DMS153 (cell line): ENCODE data around the gene PTPRT.

Experiments used
- DNase-seq: peaks from one replicate; lab custom pipeline; 2025; lab: John Stamatoyannopoulos, UW

PTPRT gene

GRCh38 chr20:42113236-42113635 lies 1076.5 kb downstream of the PTPRT start:
- DNase-seq = no peak

GRCh38 chr20:42112161-42112560 lies 1077.5 kb downstream of the PTPRT start:
- no peak for DNase-seq

GRCh38 chr20:42111349-42111748 lies 1078.4 kb downstream of the PTPRT start:
- no peak for DNase-seq

- DNase-seq = no peak
These were observed 1079.4 kb downstream of the PTPRT start for GRCh38 chr20:42110301-42110700.

GRCh38 chr20:42102000-42102399 lies 1087.7 kb downstream of the PTPRT start:
- no peak for DNase-seq

- DNase-seq = no peak
These were observed 1089.5 kb downstream of the PTPRT start for GRCh38 chr20:42100137-42100704.

- DNase-seq = peak; percentile 83
These were observed 1090.6 kb downstream of the PTPRT start for GRCh38 chr20:42099101-42099500.

GRCh38 chr20:42098418-42098817 lies 1091.3 kb downstream of the PTPRT start:
- DNase-seq = peak; percentile 79

GRCh38 chr20:42097741-42098140 lies 1092.0 kb downstream of the PTPRT start:
- no peak for DNase-seq

- no peak for DNase-seq
These were observed 1094.5 kb downstream of the PTPRT start for GRCh38 chr20:42095221-42095620.

- DNase-seq = peak; percentile 72
These were observed 1095.9 kb downstream of the PTPRT start for GRCh38 chr20:42093542-42094440.

- DNase-seq = no peak
These were observed 1096.7 kb downstream of the PTPRT start for GRCh38 chr20:42093041-42093440.

- no peak for DNase-seq
These were observed 1104.3 kb downstream of the PTPRT start for GRCh38 chr20:42085366-42085765.

GRCh38 chr20:42083280-42083679 lies 1106.4 kb downstream of the PTPRT start:
- DNase-seq = no peak

- DNase-seq = no peak
These were observed 1107.1 kb downstream of the PTPRT start for GRCh38 chr20:42082611-42083010.

- DNase-seq = no peak
These were observed 1108.8 kb downstream of the PTPRT start for GRCh38 chr20:42080956-42081355.

GRCh38 chr20:42074944-42075343 lies 1114.8 kb downstream of the PTPRT start:
- no peak for DNase-seq

GRCh38 chr20:42067596-42067995 lies 1122.1 kb downstream of the PTPRT start:
- DNase-seq = no peak

- DNase-seq = no peak
These were observed 1122.5 kb downstream of the PTPRT start for GRCh38 chr20:42067174-42067573.

- DNase-seq = no peak
These were observed 1126.6 kb downstream of the PTPRT start for GRCh38 chr20:42063141-42063540.

GRCh38 chr20:42053350-42053749 lies 1136.4 kb downstream of the PTPRT start:
- DNase-seq = no peak

GRCh38 chr20:42051921-42052320 lies 1137.8 kb downstream of the PTPRT start:
- DNase-seq = no peak

GRCh38 chr20:42046371-42047085 lies 1143.2 kb downstream of the PTPRT start:
- DNase-seq = no peak
